CMK (cell line): ENCODE data around the gene ADGRA1.
"Not testable (repeated sequence)": the region's sequence is repeated elsewhere in the genome, so short reads cannot be mapped to it uniquely, and the experiment has no call there.

ENCODE experiments used
- DNase-seq: peaks from one replicate; pipeline ENCODE4 v3.0.0-alpha.2; 2010; ENCODE audit warnings: low read depth

Gene ADGRA1

DNA sequence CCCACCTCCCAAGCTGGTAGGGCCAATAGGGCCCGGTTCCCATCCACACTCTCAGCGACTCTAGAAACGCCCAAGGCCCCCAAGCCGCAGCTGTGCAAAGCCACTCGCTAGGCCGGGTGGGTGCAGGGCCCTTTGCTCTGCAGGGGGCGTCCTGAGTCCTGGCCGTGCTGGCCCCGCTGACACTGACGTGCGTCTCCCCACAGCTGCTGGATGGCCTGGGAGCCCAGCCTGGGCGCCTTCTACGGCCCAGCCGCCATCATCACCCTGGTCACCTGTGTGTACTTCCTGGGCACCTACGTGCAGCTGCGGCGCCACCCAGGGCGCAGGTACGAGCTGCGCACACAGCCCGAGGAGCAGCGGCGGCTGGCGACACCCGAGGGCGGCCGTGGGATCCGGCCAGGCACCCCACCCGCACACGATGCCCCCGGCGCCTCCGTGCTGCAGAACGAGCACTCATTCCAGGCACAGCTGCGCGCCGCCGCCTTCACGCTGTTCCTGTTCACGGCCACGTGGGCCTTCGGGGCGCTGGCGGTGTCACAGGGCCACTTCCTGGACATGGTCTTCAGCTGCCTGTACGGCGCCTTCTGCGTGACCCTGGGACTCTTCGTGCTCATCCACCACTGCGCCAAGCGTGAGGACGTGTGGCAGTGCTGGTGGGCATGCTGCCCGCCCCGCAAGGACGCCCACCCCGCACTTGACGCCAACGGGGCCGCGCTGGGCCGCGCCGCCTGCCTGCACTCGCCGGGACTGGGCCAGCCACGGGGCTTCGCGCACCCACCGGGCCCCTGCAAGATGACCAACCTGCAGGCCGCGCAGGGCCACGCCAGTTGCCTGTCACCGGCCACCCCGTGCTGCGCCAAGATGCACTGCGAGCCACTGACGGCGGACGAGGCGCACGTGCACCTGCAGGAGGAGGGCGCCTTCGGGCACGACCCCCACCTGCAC lies 40.7 kb downstream of the ADGRA1 start:
- DNase-seq = no peak

DNA sequence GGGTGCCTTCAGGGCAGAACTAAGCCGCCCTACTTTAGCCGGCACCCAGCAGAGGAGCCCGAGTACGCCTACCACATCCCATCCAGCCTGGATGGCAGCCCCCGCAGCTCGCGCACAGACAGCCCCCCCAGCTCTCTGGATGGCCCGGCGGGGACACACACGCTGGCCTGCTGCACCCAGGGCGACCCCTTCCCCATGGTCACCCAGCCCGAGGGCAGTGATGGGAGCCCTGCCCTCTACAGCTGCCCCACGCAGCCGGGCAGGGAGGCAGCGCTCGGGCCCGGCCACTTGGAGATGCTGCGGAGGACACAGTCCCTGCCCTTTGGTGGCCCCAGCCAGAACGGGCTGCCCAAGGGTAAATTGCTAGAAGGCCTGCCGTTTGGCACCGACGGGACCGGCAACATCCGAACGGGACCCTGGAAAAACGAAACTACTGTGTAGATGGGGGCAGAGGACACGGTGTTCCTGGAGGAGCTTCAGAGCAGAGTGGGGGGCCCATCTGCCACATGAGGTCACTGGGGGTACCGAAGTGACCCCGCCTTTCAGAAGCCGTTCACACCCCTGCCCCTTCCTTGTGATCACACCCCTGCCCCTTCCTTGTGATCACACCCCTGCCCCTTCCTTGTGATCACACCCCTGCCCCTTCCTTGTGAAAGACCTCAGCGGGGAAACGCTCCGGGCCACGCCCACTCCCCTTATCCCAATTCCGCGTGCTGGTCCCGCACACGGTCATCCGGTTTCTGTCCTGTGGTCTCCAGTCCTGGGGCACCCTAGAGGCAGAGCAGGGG lies 41.5 kb downstream of the ADGRA1 start:
- no peak for DNase-seq

DNA sequence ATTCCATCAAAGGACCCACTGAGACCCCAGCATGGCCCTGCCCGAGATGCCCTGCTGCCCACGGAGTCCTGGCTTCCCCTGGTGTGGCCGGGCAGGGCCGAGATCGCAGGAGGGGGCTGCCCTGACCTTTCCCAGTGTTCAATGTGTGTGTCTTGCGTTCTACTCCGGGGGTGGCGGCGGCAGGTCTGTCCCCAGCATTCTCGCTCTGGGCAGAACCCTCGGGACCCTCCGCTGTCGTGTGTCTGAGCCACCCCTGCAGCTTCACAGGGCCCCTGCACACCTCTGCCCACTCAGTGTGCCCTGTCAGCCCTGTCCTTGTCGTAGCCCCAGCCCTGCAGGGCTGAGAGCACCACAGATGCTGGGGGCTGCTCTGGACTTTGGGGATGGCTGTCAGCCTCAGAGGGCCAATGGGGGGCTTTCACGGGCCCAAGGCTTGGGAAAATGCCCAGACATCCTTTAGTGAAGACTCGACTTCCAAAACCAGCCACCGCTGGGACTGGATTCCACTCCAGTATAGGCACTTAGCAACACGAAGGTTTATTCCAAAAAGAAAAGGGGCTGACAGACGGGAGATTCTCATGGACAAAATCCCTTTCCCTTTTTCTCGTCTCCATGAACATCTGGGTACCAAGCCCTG lies 42.3 kb downstream of the ADGRA1 start:
- no peak for DNase-seq

DNA sequence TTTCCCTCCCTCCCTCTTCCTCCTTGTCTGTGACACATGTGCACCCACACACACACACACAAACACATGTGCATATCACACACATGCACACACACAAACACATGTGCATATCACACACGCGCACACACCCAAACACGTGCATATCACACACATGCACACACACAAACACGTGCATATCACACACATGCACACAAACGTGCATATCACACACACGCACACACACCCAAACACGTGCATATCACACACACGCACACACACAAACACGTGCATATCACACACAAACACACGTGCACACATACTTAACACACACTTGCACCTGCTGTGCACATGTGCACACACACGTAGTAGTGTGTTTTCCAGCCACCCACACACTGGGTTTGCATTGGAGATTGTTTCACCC lies 42.9 kb downstream of the ADGRA1 start:
- no peak for DNase-seq

DNA sequence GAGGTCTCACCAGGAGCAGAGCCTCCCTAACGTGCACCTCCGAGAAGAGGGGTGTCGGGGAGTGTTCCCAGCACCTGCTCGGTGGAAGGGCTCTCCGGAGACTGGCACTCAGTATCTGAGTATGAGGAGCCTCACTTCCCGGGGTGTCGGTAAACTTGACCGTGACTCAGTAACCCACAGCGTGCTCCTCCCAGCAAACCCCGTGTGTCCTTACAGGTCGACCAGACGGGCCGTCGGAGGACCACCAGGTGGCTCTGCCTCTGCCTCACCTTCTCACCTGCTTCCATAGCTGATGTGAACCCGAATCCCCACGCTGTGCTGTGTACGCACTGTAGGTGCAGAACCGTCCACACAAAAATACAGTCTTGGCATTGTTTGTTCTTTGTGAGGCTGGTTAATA lies 43.3 kb downstream of the ADGRA1 start:
- no peak for DNase-seq

DNA sequence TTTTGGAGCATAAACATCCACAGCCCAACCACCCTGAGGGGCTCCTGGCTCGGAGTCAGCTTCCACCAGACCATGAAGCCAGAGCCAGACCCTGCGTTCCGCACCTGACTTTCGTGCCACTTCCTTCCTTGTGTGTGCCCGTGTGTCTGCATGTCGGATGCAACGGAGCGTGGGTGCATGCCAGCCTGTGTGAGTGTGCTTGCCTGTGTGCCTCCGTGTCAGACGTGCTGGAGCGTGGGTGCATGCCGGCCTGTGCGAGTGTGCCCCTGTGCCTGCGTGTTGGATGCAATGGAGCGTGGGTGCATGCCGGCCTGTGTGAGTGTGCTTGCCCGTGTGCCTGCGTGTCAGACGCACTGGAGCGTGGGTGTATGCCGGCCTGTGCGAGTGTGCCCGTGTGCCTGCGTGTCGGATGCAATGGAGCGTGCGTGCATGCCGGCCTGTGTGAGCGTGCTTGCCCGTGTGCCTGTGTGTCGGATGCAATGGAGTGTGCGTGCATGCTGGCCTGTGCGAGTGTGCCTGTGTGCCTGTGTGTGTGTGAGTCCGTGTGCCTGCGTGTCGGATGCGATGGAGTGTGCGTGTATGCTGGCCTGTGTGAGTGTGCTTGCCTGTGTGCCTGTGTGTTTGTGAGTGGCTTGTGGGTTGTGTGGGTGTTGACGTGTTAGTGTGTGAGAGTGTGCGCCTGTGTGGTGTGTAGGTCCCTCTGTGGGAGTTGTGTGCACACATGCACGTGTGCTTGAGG lies 44.2 kb downstream of the ADGRA1 start:
- no peak for DNase-seq

DNA sequence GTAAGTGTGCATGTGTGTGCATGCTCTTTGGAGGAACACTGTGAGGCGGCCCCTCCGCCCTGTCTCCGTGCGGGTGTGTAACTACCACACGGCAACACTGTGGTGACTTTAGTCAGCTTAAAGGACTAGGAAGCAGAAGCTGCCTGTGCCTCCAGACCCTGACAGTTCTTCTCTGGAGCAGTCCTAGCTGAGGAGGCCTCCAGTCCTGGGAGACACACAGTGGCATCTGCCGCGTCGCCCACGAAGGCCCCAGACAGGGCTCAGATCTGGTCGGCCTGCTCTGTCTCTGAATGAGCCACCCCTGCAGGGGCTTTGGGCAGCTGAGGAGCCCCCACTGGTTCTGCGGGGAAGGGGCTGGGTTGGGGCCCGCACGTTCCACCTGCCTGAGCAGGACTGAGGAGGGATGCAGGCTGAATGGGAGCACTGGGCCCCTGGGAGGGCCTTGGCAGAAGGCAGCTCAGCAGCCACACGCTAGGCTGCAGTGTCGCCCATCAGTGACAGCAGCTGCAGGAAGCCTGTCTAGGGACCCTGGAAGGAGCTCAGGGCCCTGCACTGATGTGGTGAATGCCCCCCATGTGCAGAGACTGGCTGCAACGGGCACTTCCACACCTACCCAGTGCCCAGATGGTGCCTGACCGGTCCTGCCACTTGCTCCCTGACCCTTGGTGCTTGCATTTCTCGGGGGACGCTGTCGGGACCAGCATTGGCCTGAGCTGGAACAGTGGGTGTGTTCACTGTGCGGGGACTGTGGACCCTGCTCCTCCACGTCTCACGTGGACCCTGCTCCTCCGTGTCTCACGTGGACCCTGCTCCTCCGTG lies 45.0 kb downstream of the ADGRA1 start:
- no peak for DNase-seq

DNA sequence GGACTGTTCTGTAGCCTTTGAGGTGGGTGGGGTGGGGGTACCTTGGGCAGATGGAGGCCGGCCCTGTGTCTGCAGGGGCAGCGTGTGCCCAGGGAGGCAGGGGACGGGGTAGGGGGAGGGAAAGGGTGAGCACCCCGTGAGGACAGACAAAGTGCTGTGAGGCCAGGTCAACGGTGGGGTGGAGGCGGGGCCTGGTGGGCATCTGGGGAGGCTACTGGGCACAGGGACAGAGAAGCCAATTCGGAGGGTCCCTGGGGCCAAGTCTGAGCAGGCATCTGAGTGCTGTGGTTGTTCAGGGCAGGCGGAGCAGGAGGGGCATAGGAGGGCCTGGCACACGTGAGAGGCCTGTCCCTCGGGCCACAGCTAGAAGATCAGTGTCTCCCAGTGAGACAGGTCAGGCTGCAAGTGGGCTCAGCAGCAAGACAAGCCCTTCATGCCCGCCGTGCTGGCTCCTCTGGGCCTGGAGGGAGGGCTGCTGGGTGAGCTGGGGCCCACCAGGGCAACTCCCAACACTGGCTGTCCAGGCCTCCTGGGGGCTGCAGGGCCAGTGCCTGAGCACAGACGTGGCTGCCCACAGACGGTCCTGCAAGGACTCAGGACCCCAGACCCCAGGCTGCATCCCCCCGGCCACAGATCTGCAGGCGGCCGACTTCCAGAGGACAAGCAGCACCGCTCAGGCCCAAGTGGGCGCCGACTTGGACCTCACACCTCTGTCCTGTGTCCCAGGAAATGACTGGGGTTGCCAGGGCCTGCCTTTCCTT lies 45.9 kb downstream of the ADGRA1 start:
- DNase-seq = no peak

DNA sequence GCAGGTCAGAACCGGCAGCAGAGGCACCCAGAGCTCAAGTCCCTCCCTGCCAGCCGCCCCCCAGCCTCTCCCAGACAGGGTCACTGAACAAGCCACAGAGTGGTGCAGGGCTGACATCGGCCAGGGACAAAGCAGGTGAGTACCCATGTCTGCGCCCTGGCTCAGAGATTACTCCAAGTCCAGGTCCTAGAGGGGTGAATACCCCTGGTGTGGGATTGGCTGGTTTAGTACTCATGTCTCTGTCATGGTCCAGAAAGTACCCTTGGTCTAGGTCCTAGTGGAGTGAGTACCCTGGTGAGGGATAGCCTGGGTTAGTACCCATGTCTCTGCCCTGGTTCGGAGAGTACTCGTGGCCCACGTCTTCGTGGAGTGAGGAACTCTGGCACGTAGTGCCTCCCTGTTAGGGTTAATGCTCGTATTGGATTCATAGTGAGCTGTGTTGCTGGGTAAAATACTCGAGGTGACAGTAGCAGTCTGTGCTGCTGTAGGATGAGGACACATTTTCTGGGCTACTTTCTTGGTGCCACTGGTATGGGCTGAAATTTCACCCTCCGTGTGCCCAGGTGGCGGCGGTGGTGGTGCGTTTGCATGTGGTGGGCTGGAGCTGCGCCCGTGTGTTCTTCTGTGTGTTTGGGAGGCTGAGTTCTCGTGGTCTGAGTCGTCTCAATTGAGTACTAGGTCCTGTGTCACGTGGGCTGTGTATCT lies 46.8 kb downstream of the ADGRA1 start:
- no peak for DNase-seq

DNA sequence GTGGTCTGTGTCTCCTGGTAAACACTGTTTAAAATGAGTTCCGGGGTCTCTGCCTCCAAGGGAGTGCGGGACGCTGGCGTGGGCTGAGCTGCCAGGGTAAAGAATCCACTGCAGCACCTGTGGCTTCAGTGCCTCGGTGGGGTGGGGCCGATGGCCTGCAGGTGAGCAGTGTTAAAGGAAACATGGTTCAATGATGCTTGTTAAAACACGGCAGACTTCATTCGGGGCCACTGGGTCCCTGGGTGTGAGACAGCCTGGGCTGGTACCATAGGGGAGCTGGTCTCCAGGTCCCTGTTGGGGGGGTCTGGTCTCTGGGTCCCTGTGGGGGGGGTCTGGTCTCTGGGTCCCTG lies 47.4 kb downstream of the ADGRA1 start:
- DNase-seq = no peak

DNA sequence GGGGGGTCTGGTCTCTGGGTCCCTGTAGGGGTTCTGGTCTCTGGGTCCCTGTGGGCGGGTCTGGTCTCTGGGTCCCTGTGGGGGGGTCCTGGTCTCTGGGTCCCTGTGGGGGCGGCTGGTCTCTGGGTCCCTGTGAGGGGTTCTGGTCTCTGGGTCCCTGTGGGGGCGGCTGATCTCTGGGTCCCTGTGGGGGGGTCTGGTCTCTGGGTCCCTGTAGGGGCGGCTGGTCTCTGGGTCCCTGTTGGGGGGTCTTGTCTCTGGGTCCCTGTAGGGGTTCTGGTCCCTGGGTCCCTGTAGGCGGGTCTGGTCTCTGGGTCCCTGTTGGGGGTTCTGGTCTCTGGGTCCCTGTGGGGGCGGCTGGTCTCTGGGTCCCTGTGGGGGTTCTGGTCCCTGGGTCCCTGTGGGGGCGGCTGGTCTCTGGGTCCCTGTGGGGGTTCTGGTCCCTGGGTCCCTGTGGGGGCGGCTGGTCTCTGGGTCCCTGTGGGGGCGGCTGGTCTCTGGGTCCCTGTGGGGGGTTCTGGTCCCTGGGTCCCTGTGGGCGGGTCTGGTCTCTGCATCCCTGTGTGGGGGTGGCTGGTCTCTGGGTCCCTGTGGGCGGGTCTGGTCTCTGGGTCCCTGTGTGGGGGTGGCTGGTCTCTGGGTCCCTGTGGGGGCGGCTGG lies 49.9 kb downstream of the ADGRA1 start:
- DNase-seq = not testable (repeated sequence)

DNA sequence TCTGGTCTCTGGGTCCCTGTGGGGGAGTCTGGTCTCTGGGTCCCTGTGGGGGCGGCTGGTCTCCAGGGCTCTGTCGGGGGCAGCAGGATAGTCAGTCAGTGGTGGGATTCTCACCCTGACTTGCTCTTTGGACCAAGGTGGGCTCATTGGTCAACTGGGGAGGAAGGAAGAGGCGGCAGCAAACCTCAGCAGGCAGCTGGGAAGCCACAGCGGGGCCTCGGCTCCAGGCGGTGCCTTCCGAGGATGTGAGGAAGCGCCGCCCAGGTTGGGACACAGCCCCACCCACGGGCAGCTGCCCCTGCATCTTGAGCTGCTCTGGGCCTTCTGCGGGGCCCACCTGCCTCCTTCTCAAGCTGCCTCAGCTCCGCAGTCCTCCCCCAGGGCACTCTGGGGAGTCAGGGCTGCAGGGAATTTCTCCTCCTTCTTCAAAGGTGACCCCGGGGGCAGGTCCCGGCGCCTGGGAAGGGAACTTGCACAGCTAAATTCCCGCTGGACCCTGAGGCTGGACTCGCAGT lies 51.9 kb downstream of the ADGRA1 start:
- no peak for DNase-seq

DNA sequence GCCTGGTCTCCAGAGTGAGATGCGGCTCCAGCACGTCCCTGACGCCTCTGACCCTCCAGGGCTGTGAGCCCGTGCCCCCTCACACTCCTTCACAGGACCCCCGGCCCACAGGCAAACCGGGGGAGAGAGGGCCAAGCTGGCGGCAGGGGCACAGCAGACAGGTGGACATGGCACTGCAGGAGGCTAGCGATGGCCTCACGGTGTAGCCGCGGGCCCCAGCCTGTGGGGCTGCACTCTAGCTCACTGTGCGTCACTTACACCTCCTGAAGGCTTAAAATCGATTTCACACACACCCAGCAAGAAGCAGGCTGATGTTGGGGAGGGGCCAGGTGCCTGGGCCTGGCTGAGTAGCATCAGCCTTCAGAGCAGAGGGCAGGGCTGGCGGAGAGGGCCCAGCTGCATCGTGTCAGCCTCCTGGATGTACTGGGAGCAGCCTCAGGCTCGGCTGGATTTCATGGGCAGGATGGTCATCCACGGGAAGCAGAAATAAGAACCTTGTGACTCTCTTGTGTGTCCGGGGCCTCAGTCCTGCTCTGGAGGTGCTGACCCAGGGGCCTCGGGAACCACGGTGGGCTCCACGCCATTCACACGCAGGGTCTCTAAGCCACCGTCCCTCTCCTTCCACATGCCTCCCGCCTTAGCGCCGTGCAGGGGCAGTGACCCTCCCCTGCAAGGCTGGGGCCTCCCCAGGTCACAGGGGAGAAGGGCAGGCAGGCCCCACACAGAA lies 52.9 kb downstream of the ADGRA1 start:
- DNase-seq = no peak

DNA sequence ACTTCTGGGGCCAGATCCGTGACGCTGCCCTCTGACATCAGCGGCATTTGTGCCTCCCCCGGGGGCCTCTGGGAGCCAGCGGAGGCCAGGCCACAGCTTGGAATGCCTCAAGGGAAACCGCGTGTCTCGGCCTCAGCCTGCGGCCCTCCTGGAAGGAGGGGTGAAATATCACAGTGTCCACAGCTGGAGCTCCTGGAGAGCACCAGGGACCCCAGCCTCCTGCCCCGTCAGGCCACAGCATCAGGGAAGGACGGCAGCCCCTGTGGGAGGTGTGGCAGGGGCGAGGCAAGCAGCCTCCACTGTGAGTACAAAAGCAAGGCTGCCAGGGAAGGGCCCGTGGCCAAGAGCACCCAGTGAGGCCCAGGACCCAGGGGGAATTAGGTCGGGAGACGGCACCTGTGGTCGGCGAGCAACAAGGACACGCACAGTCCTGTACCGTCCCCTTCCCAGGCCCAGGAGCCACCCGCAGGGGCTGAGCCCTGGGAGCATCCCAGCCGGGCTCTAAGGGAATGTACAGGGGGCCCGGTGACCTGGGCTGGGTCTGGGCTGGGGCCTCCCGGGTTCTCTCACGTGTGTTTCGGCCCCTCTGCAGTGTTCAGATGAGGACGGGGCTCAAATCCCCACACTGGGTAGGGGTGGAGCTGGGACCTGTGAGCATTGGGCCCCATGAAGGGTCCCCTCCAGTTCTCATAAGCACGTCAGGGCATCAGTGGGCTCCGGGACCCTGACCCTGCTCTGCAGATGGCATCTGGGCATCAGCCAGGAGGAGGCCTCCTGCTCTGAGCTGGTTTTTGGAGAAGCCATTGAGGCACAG lies 53.6 kb downstream of the ADGRA1 start:
- no peak for DNase-seq

DNA sequence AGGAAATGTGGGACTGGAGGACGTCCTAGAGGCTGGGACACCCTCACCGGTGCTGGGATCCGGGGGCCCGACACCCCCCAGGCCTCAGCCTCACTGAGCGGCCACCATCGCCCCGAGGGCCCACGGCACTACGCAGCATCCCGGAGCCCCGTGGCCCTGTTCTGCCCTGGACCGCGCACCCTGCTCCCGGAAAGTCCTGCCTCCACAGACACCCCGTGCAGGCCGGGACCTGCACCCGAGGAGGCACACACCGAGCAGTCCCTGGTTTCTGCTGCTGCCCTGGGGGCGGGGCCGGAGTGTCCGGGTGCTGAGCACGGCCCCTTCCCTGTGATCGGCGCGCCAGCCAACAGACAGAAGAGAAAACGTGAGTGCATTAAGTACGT lies 54.2 kb downstream of the ADGRA1 start:
- DNase-seq = no peak

DNA sequence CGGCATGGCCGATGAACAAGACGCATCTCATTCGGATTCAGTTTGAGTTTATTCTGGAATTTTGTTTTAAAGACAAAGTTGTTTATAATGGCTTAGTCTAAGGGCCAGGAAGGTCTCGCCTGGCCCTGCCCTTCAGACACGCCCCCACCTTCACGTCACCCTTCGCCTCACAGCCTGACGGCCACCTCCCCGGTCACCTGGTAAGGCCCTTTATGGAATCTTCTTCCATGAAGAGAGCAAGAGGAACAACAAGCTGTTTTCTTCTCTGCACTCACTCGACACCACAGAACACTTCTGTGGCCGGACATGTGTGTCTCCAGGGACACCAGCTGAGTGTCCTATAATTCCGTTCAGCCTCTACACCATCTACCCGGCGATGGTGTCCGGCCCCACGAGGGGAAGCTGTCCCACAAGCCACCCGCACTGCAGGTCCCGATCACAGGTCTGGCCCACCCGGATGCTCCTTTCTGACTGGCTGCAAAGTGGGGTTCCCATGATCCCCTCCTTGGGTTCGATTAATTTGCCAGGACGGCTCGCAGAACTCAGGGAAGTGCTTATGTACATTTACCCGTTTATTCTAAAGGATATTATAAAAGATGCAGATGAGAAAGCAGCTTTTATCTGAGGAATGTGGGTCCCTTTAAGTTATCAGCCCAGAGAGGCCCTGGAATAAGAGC lies 54.9 kb downstream of the ADGRA1 start:
- DNase-seq = no peak

DNA sequence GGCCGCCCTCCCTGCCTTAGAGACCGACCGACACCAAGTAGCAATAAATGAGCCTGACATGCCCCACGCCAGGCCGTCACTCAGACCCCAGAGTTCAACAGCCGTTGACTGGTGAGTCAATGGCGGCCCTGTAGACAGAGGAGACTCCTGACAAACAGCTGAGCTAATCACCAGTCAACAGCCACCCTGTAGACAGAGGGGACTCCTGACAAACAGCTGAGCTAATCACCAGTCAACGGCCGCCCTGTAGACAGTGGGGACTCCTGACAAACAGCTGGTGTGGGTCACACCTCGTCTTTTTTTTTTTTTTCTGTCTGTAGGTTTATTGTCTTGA lies 55.4 kb downstream of the ADGRA1 start:
- DNase-seq = no peak
